H9 (cell line): ENCODE data around the gene IL4. TPM values are rescaled to one million over a fixed set of nuclear protein-coding genes. Genes with fewer than 3 reads are reported as not detected.

Experiments
- DNase-seq: peaks from one replicate; pipeline ENCODE4 v3.0.0-alpha.2; 2017
- H2AFZ ChIP-seq: one replicate; pipeline ENCODE4 v1.6.1; 2013; ENCODE audit warnings: mild to moderate bottlenecking, low read length, control low read depth, moderate library complexity
- H2AK5ac ChIP-seq: 2 replicates; pipeline ENCODE4 v1.6.1; 2013; ENCODE audit warnings: low read length, control low read depth, mixed read lengths; ENCODE audit not compliant: insufficient read length
- H2BK120ac ChIP-seq: one replicate; pipeline ENCODE4 v1.6.1; 2013; ENCODE audit warnings: low read depth, mild to moderate bottlenecking, low read length, control low read depth, inconsistent platforms; ENCODE audit not compliant: poor library complexity, severe bottlenecking
- H2BK12ac ChIP-seq: 2 replicates; pipeline ENCODE4 v1.6.1; 2013; ENCODE audit warnings: low read length, control low read depth, mixed read lengths, low read depth; ENCODE audit not compliant: insufficient read length
- H2BK15ac ChIP-seq: 2 replicates; pipeline ENCODE4 v1.6.1; 2013; ENCODE audit warnings: low read depth, low read length, control low read depth
- H2BK20ac ChIP-seq: one replicate; pipeline ENCODE4 v1.6.1; 2013; ENCODE audit warnings: low read depth, mild to moderate bottlenecking, low read length, control low read depth, inconsistent platforms; ENCODE audit not compliant: poor library complexity, severe bottlenecking
- H2BK5ac ChIP-seq: 2 replicates; pipeline ENCODE4 v1.6.1; 2013; ENCODE audit warnings: low read length, control low read depth, mixed read lengths; ENCODE audit not compliant: insufficient read length
- H3K14ac ChIP-seq: 2 replicates; pipeline ENCODE4 v1.6.1; 2013; ENCODE audit warnings: low read length, control low read depth; ENCODE audit not compliant: insufficient read depth
- H3K18ac ChIP-seq: 2 replicates; pipeline ENCODE4 v1.6.1; 2013; ENCODE audit warnings: low read depth, mild to moderate bottlenecking, mixed read lengths, low read length, control low read depth; ENCODE audit not compliant: insufficient read length
- H3K23ac ChIP-seq: 2 replicates; pipeline ENCODE4 v1.6.1; 2013; ENCODE audit warnings: low read length, control low read depth, mixed read lengths, low read depth; ENCODE audit not compliant: insufficient read length
- H3K23me2 ChIP-seq: 2 replicates; pipeline ENCODE4 v1.6.1; 2013; ENCODE audit warnings: low read depth, mild to moderate bottlenecking, mixed read lengths, low read length, control low read depth; ENCODE audit not compliant: insufficient read length, poor library complexity, severe bottlenecking
- H3K27ac ChIP-seq: 2 replicates; pipeline ENCODE4 v1.5.1; 2013; ENCODE audit warnings: low read length, control low read depth, mixed read lengths, low read depth; ENCODE audit not compliant: insufficient read length
- H3K27me3 ChIP-seq: 2 replicates; pipeline ENCODE4 v1.6.1; 2013; ENCODE audit warnings: low read length, control low read depth, inconsistent platforms; ENCODE audit not compliant: insufficient read depth
- H3K4ac ChIP-seq: 2 replicates; pipeline ENCODE4 v1.6.1; 2013; ENCODE audit warnings: low read depth, mild to moderate bottlenecking, control low read depth, inconsistent platforms, low read length, moderate library complexity
- H3K4me1 ChIP-seq: 2 replicates; pipeline ENCODE4 v1.6.1; 2013; ENCODE audit warnings: low read length, control low read depth, inconsistent platforms; ENCODE audit not compliant: insufficient read depth
- H3K4me2 ChIP-seq: 2 replicates; pipeline ENCODE4 v1.6.1; 2013; ENCODE audit warnings: low read length, control low read depth, mixed read lengths; ENCODE audit not compliant: insufficient read length, insufficient read depth
- H3K56ac ChIP-seq: 2 replicates; pipeline ENCODE4 v1.6.1; 2013; ENCODE audit warnings: low read depth, mild to moderate bottlenecking, mixed read lengths, low read length, control low read depth; ENCODE audit not compliant: insufficient read length
- H3K79me1 ChIP-seq: 2 replicates; pipeline ENCODE4 v1.6.1; 2013; ENCODE audit warnings: low read depth, mild to moderate bottlenecking, moderate library complexity, low read length, control low read depth, inconsistent platforms; ENCODE audit not compliant: insufficient read depth, poor library complexity, severe bottlenecking
- H3K79me2 ChIP-seq: 2 replicates; pipeline ENCODE4 v1.6.1; 2013; ENCODE audit warnings: low read length, control low read depth, inconsistent platforms; ENCODE audit not compliant: insufficient read depth
- H3K9ac ChIP-seq: 2 replicates; pipeline ENCODE4 v1.6.1; 2013; ENCODE audit warnings: low read length, control low read depth, mixed read lengths; ENCODE audit not compliant: insufficient read length; ENCODE audit errors: extremely low read depth
- H3K9me3 ChIP-seq: one replicate; pipeline ENCODE4 v1.6.1; 2013; ENCODE audit warnings: low read depth, low read length, inconsistent platforms; ENCODE audit not compliant: control insufficient read depth
- H3T11ph ChIP-seq: one replicate; pipeline ENCODE4 v1.6.1; 2013; ENCODE audit warnings: mild to moderate bottlenecking, low read length, control low read depth, inconsistent platforms
- H4K20me1 ChIP-seq: one replicate; pipeline ENCODE4 v1.6.1; 2013; ENCODE audit not compliant: control insufficient read depth, insufficient read length, insufficient read depth
- H4K5ac ChIP-seq: 2 replicates; pipeline ENCODE4 v1.6.1; 2013; ENCODE audit warnings: low read depth, mild to moderate bottlenecking, mixed read lengths, low read length, control low read depth; ENCODE audit not compliant: insufficient read length
- H4K8ac ChIP-seq: replicated peaks from 2 replicates; pipeline ENCODE4 v1.6.1; 2013; ENCODE audit warnings: low read length, control low read depth, mixed read lengths, low read depth; ENCODE audit not compliant: insufficient read length
- H4K91ac ChIP-seq: 2 replicates; pipeline ENCODE4 v1.6.1; 2013; ENCODE audit warnings: low read depth, mild to moderate bottlenecking, moderate library complexity, mixed read lengths, low read length, control low read depth; ENCODE audit not compliant: insufficient read length
- H3K27ac Mint-ChIP-seq, 3 experiments: 2 replicates in 2 of 3; 3 replicates in 1 of 3; pipeline ENCODE4 v1.8.0; 2020 to 2021; ENCODE audit warnings: mixed read lengths in 3 of 3, mild to moderate bottlenecking in 1 of 3, moderate library complexity in 1 of 3
- H3K27me3 Mint-ChIP-seq: 2 replicates; pipeline ENCODE4 v1.8.0; 2021; ENCODE audit warnings: low read depth, mild to moderate bottlenecking, moderate library complexity, mixed read lengths
- H3K36me3 Mint-ChIP-seq, 3 experiments: 2 replicates in 2 of 3; 3 replicates in 1 of 3; pipeline ENCODE4 v1.8.0; 2020 to 2021; ENCODE audit warnings: low read depth in 3 of 3, mixed read lengths in 3 of 3; ENCODE audit not compliant: insufficient read depth in 1 of 3
- H3K4me1 Mint-ChIP-seq, 2 experiments: 2 replicates each; pipeline ENCODE4 v1.8.0; 2020; ENCODE audit warnings: mixed read lengths in 2 of 2
- H3K4me3 Mint-ChIP-seq, 2 experiments: 2 replicates in 1 of 2; 3 replicates in 1 of 2; pipeline ENCODE4 v1.8.0; 2020 to 2021; ENCODE audit warnings: mild to moderate bottlenecking in 2 of 2, mixed read lengths in 2 of 2, moderate library complexity in 1 of 2
- H3K9me3 Mint-ChIP-seq, 2 experiments: 2 replicates in 1 of 2; 3 replicates in 1 of 2; pipeline ENCODE4 v1.8.0; 2020; ENCODE audit warnings: mild to moderate bottlenecking in 2 of 2, mixed read lengths in 2 of 2, moderate library complexity in 1 of 2
- WGBS: extraction: QIAGEN DNeasy Blood & Tissue Kit; methylation state at CpG from one replicate; pipeline ENCODE4 v1.1.7; 2013; ENCODE audit warnings: missing lambda C conversion rate, low lambda C conversion rate, mixed read lengths; ENCODE audit not compliant: insufficient read length; ENCODE audit errors: extremely low coverage; 5-methylcytosine and 5-hydroxymethylcytosine counted together
- total RNA-seq: library from RNA; stranded (reverse); gene quantifications from 2 replicates; pipeline ENCODE4 v1.2.1, GENCODE V29; 2021
- TF ChIP-seq, protein P1 (sequence below): fragments of 200-600 bp; sonication (generic); conservative IDR thresholded peaks from 3 replicates; pipeline ENCODE4 v1.8.0; 2021; ENCODE audit warnings: antibody characterized with exemption, mild to moderate bottlenecking

The IL4 gene
- total RNA-seq, 1 experiment from 2014 or later: not detected

DNA sequence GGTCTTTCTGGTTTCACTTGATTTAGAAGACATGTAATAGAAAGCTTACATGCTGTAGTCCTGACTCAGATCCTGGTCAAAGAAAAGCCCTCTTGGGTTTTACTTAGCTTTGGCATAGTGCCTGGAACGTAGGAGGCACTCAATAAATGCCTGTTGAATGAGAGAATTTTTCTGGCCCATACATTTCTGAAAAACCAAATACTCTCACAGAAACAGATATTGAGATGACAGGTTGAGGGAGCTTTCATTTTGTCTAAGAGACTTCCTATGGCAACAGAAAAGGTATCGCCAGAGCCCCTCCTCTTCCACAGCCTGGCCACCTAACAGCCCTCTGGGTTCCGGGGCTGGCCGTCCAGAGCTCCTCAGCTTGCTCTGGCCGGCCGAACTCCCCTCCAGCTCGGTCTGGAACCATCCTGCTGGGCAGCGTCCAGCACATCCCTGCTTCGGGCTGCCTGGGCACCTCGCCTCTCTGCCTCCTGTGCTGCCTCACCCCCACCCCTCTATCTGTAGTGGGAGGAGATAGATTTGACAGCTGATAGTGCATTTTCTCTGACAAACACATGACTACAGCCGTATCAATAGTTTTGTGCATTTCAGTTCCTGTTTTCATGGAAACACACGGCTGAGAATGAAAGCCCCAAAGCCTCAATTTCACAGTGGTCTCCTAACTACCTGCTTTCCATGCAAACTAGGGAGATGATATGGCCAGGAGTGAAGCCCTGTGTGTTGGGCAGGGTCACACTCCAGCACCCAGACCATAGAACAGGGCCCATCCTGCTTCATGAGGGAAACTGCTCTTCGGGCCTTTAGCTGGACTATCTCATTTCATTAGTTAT lies 1.1 kb downstream of the IL4 start:
- no peak overlapping the region for H3K23ac ChIP-seq
- H3K9me3 ChIP-seq: no peaks in the 10 kb centered on the region
- no peak overlapping the region for H3K14ac ChIP-seq
- H2AK5ac ChIP-seq: no peak overlapping the region
- Mint-ChIP-seq H3K4me1 (peaks cover 9% of the 10 kb centered on the region in 2 experiments), H3K27ac (no peak overlapping the region), H3K4me3 (no peak overlapping the region), H3K27me3 (no peaks in the 10 kb centered on the region; the same call in 1 of the 2 replicates), H3K36me3 (peaks cover 0 to 7% (median 0%) of the 10 kb centered on the region in 3 experiments; a peak in 3 of 7 replicates), H3K9me3 (peaks cover 0 to 7% of the 10 kb centered on the region in 2 experiments; a peak in 3 of 5 replicates)
- no peaks in the 10 kb centered on the region for H3K4me1 ChIP-seq
- no peak for DNase-seq
- TF ChIP-seq, protein P1, sequence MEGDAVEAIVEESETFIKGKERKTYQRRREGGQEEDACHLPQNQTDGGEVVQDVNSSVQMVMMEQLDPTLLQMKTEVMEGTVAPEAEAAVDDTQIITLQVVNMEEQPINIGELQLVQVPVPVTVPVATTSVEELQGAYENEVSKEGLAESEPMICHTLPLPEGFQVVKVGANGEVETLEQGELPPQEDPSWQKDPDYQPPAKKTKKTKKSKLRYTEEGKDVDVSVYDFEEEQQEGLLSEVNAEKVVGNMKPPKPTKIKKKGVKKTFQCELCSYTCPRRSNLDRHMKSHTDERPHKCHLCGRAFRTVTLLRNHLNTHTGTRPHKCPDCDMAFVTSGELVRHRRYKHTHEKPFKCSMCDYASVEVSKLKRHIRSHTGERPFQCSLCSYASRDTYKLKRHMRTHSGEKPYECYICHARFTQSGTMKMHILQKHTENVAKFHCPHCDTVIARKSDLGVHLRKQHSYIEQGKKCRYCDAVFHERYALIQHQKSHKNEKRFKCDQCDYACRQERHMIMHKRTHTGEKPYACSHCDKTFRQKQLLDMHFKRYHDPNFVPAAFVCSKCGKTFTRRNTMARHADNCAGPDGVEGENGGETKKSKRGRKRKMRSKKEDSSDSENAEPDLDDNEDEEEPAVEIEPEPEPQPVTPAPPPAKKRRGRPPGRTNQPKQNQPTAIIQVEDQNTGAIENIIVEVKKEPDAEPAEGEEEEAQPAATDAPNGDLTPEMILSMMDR: no peak
- H4K91ac ChIP-seq: no peak overlapping the region
- H3K9ac ChIP-seq: no peak overlapping the region
- no peak overlapping the region for H2BK12ac ChIP-seq
- H2BK5ac ChIP-seq: no peak overlapping the region
- H2BK120ac ChIP-seq: no peak overlapping the region
- H2AFZ ChIP-seq: no peak overlapping the region
- no peak overlapping the region for H3K27ac ChIP-seq
- H3K79me2 ChIP-seq: no peaks in the 10 kb centered on the region
- peaks cover 3% of the 10 kb centered on the region for H4K20me1 ChIP-seq
- no peak overlapping the region for H2BK20ac ChIP-seq
- H4K8ac ChIP-seq: no peak overlapping the region
- H3K4ac ChIP-seq: no peak overlapping the region
- no peak overlapping the region for H4K5ac ChIP-seq
- H3K56ac ChIP-seq: no peak overlapping the region
- H3K23me2 ChIP-seq: no peaks in the 10 kb centered on the region
- WGBS: no CpG with 5 or more reads among the region's 13 CpGs
- no peaks in the 10 kb centered on the region for H3K27me3 ChIP-seq
- no peak overlapping the region; the same call in 1 of the 2 replicates for H2BK15ac ChIP-seq
- no peak overlapping the region for H3T11ph ChIP-seq
- no peak overlapping the region for H3K4me2 ChIP-seq
- H3K79me1 ChIP-seq: no peaks in the 10 kb centered on the region
- no peak overlapping the region for H3K18ac ChIP-seq
